CD4-positive, alpha-beta T cell (primary cell): ENCODE results near the gene SPATA12. TPM values are rescaled to one million over a fixed set of nuclear protein-coding genes. Genes with fewer than 3 reads are reported as not detected.

Source experiments
- ATAC-seq: fragments of 200-7000 bp; cut with Tn5 transposase; one replicate; pipeline ENCODE4 v1.10.0; 2022; ENCODE audit warnings: mild to moderate bottlenecking; ENCODE audit not compliant: poor library complexity
- CTCF ChIA-PET: fragments of 350-600 bp; sonication (Branson Sonifier 250); formaldehyde crosslinking; loops from one replicate; lab custom pipeline; 2021; ENCODE audit warnings: antibody characterized with exemption, inconsistent platforms; lab: Charles Lee
- POLR2A ChIA-PET: fragments of 350-600 bp; sonication (Branson Sonifier 250); formaldehyde crosslinking; loops from one replicate; lab custom pipeline; 2021; ENCODE audit warnings: antibody characterized with exemption, inconsistent platforms; lab: Charles Lee
- DNase-seq, 14 experiments: peaks; one replicate each; pipeline ENCODE4 v3.0.0-alpha.2; 2013 to 2020; ENCODE audit warnings: mixed read lengths in 2 of 14
- H3K27ac ChIP-seq, 2 donors: one replicate each; pipeline versions ENCODE4 v1.5.1 to v1.7.0; 2013; ENCODE audit warnings: low read length in 2 of 2, low read depth in 1 of 2, mild to moderate bottlenecking in 1 of 2
- H3K27me3 ChIP-seq, 2 experiments: 1 replicate in 1 of 2; 2 replicates in 1 of 2; pipeline versions ENCODE4 v1.6.1 to v1.7.0; 2013; ENCODE audit warnings: low read length in 2 of 2, control low read depth in 1 of 2, mild to moderate bottlenecking in 1 of 2, moderate library complexity in 1 of 2; ENCODE audit not compliant: insufficient read depth in 2 of 2, control insufficient read depth in 1 of 2
- H3K36me3 ChIP-seq: one replicate; pipeline ENCODE4 v1.6.1; 2013; ENCODE audit warnings: low read length, control low read depth; ENCODE audit not compliant: insufficient read depth
- H3K4me1 ChIP-seq: one replicate; pipeline ENCODE4 v1.6.1; 2013; ENCODE audit warnings: low read length, control low read depth; ENCODE audit not compliant: insufficient read depth
- H3K4me3 ChIP-seq: one replicate; pipeline ENCODE4 v1.5.1; 2013; ENCODE audit warnings: mild to moderate bottlenecking, low read length, moderate library complexity
- H3K9me3 ChIP-seq, 2 experiments: 1 replicate in 1 of 2; 2 replicates in 1 of 2; pipeline versions ENCODE4 v1.6.1 to v1.7.0; 2013; ENCODE audit warnings: low read length in 2 of 2, mild to moderate bottlenecking in 2 of 2, control low read depth in 1 of 2, moderate library complexity in 1 of 2; ENCODE audit not compliant: control insufficient read depth in 1 of 2, insufficient read depth in 1 of 2
- H3K27ac Mint-ChIP-seq: one replicate; pipeline ENCODE4 v1.8.0; 2020; ENCODE audit warnings: mixed read lengths
- H3K27me3 Mint-ChIP-seq: one replicate; pipeline ENCODE4 v1.8.0; 2021; ENCODE audit warnings: mixed read lengths
- H3K36me3 Mint-ChIP-seq: one replicate; pipeline ENCODE4 v1.8.0; 2021; ENCODE audit warnings: low read depth, mixed read lengths
- H3K4me1 Mint-ChIP-seq: one replicate; pipeline ENCODE4 v1.8.0; 2021; ENCODE audit warnings: low read depth, mixed read lengths
- H3K4me3 Mint-ChIP-seq: one replicate; pipeline ENCODE4 v1.8.0; 2020; ENCODE audit warnings: mild to moderate bottlenecking, mixed read lengths
- H3K9me3 Mint-ChIP-seq: one replicate; pipeline ENCODE4 v1.8.0; 2020; ENCODE audit warnings: mixed read lengths
- CTCF ChIP-seq: fragments of 200-600 bp; IDR thresholded peaks from one replicate; pipeline ENCODE4 v1.8.0; 2022; ENCODE audit warnings: antibody characterized with exemption, mild to moderate bottlenecking
- intact Hi-C, 2 experiments: fragments of 100-400 bp; cut with DNase I in 1 of 2; cut with micrococcal nuclease in 1 of 2; formaldehyde crosslinking; loops; one replicate each; pipeline versions ENCODE4 v1.15.1 to v1.9.0; 2023 to 2025; cut with DNase I, micrococcal nuclease
- total RNA-seq, 174 experiments: library from RNA in 2 of 174; stranded (reverse) in 2 of 174; gene quantifications; one replicate each; pipeline ENCODE4 v1.2.3 and lab custom pipeline; 2021 to 2026

Gene SPATA12
- total RNA-seq, 2 experiments from 2014 or later: not detected

- Histone ChIP-seq H3K36me3 (no peaks in the 10 kb centered on the region), H3K9me3 (peaks cover 0 to 5% of the 10 kb centered on the region in 2 experiments), H3K27me3 (peaks cover 0 to 2% of the 10 kb centered on the region in 2 experiments), H3K4me3 (no peak overlapping the region), H3K27ac (no peak overlapping the region), H3K4me1 (no peaks in the 10 kb centered on the region)
- ATAC-seq: no peak
- no peak overlapping the region for H3K27ac Mint-ChIP-seq
- no peak overlapping the region for H3K4me3 Mint-ChIP-seq
- no peak for DNase-seq
- ChIA-PET CTCF (no interaction called here), POLR2A (no interaction called here)
- no peak for TF ChIP-seq CTCF
- no peaks in the 10 kb centered on the region for H3K9me3 Mint-ChIP-seq
- H3K27me3 Mint-ChIP-seq: peaks cover 9% of the 10 kb centered on the region
- H3K36me3 Mint-ChIP-seq: no peaks in the 10 kb centered on the region
- no peaks in the 10 kb centered on the region for H3K4me1 Mint-ChIP-seq
- intact Hi-C loops: no loop called here
Measured at GRCh38 chr3:57063032-57063431, 2.6 kb downstream of the SPATA12 start.

GRCh38 chr3:57064001-57064400, 3.5 kb downstream of the SPATA12 start:
- no peak for TF ChIP-seq CTCF
- Mint-ChIP-seq H3K36me3 (no peaks in the 10 kb centered on the region), H3K4me1 (no peaks in the 10 kb centered on the region), H3K9me3 (no peaks in the 10 kb centered on the region), H3K4me3 (no peak overlapping the region), H3K27me3 (peaks cover 13% of the 10 kb centered on the region), H3K27ac (no peak overlapping the region)
- H3K4me1 ChIP-seq: peaks cover 3% of the 10 kb centered on the region
- intact Hi-C loops: no loop called here
- H3K27ac ChIP-seq: no peak overlapping the region
- DNase-seq (no peak), ATAC-seq (no peak)
- H3K36me3 ChIP-seq: no peaks in the 10 kb centered on the region
- H3K27me3 ChIP-seq: peaks cover 0 to 2% of the 10 kb centered on the region in 2 experiments
- POLR2A ChIA-PET: no interaction called here
- H3K9me3 ChIP-seq: peaks cover 0 to 5% of the 10 kb centered on the region in 2 experiments
- no peak overlapping the region for H3K4me3 ChIP-seq
- CTCF ChIA-PET: no interaction called here

- H3K4me1 ChIP-seq: peaks cover 3% of the 10 kb centered on the region
- TF ChIP-seq CTCF: no peak
- POLR2A ChIA-PET: no interaction called here
Measured at GRCh38 chr3:57064572-57064971, 4.1 kb downstream of the SPATA12 start.

More at GRCh38 chr3:57064572-57064971, 4.1 kb downstream of the SPATA12 start:
- no peaks in the 10 kb centered on the region for H3K36me3 ChIP-seq
- peaks cover 0 to 5% of the 10 kb centered on the region in 2 experiments for H3K9me3 ChIP-seq
- H3K4me3 ChIP-seq: no peak overlapping the region
- CTCF ChIA-PET: no interaction called here
- H3K9me3 Mint-ChIP-seq: no peaks in the 10 kb centered on the region
- DNase-seq (no peak), ATAC-seq (no peak)
- H3K4me1 Mint-ChIP-seq: no peaks in the 10 kb centered on the region
- no peaks in the 10 kb centered on the region for H3K36me3 Mint-ChIP-seq
- peaks cover 0 to 2% of the 10 kb centered on the region in 2 experiments for H3K27me3 ChIP-seq
- intact Hi-C loops: no loop called here
- H3K27ac Mint-ChIP-seq: no peak overlapping the region
- no peak overlapping the region for H3K27ac ChIP-seq
- H3K27me3 Mint-ChIP-seq: peaks cover 13% of the 10 kb centered on the region
- H3K4me3 Mint-ChIP-seq: no peak overlapping the region
